Fibroblast of skin of right quadriceps (primary cell): ENCODE measurements around the gene EVX2.

ENCODE experiments used
- DNase-seq: peaks from one replicate; pipeline ENCODE4 v3.0.0-alpha.2; 2013

The EVX2 gene

DNA sequence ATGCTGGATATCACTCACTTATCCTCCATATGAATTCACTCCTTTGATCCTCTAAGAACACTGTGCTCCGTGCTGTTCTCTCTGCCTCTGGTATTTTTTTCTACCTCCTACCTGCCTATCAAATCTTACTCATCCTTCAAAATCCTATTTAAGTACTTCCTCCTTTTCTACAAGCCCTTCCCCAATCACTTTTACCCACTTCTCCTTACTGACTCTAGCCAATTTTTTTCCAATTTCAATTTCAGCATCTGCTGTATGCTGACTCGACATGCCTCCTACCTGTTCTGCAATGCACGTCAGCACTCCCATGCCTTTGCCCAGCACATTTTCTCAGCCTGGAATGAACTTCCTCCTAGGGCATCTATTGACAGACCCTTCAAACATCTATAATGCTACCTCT lies 44.4 kb downstream of the EVX2 start:
- DNase-seq = no peak

- no peak for DNase-seq
Measured at GRCh38 chr2:176038694-176039093, 45.1 kb downstream of the EVX2 start.

DNA sequence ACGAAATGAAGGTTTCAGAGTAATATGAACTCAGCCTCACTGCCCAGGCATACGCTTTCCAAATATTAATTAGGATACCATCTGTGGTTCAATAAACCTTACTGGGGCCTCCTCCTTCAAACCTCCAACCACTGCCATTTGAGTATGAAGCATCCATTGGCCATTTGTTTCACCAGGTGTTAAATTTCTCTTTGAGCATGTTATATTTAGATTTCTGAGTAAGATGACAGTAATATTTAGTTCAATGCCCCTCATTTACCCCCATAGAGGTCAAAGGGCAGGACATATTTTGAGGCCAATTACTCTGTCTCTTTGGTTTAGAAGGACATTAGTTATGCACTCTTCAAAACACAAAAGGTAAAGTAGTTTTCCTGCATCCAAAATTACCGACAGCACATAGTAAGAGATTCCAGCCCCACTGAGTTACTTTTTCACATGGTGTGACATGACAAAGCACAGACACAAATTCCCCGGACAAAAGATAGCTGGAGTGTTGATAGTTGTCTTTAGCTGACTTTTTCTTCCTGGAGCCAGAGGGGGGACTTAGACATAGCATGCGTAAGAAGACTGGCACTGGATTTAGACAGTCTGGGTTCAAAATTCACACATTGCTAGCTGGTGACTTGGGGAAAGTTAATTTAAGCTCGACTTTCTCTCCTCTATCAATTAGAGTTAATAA lies 48.6 kb downstream of the EVX2 start:
- DNase-seq = no peak

DNA sequence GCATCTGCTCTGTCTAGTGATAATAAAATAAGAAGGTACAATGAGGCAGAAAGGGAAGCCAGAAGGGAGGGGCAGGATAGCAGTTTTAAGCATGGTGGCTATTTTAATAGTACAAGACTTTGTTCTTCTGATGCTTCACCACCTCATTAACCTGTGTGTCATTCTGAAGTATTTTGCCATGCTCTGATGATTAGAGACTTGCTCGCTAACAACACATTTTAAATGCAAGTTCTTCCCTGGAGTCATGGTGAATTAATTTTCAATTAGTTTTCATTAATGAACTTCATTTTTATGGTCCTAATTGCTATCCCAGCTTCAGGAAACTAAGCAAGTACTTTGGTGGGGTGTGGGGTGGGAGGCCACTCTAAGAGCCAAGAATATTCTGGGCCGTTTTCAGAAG lies 56.0 kb downstream of the EVX2 start:
- DNase-seq = no peak
